Measurements from ENCODE around the gene ERGIC1.

- TF ChIP-seq DMAP1 (CRISPR knock-in tag; IDR thresholded peaks at IDR 0.05) (no peak), CTCF (CRISPR knock-in tag; IDR thresholded peaks at IDR 0.05) (no peak), POLR2A (IDR thresholded peaks at IDR 0.05; ENCODE audit: insufficient read depth in 1 of 2, low read depth in 2 of 2, low read length in 2 of 2) (no peak), ETV5 (CRISPR knock-in tag; IDR thresholded peaks at IDR 0.05; ENCODE audit: borderline replicate concordance) (no peak), GATAD2A (CRISPR knock-in tag; IDR thresholded peaks at IDR 0.05) (no peak), ZNF274 (CRISPR knock-in tag; IDR thresholded peaks at IDR 0.05) (no peak), TARDBP (CRISPR knock-in tag; IDR thresholded peaks at IDR 0.05) (no peak), SKI (IDR thresholded peaks at IDR 0.05; ENCODE audit: partially characterized antibody) (no peak), CC2D1A (CRISPR knock-in tag; IDR thresholded peaks at IDR 0.05) (no peak), NONO (IDR thresholded peaks at IDR 0.05) (no peak), NONO (CRISPR knock-in tag; conservative IDR thresholded peaks at IDR 0.05) (no peak), FOXA1 (IDR thresholded peaks at IDR 0.05) (no peak), FOXA1 (CRISPR knock-in tag; IDR thresholded peaks at IDR 0.05) (no peak), ZMYM3 (CRISPR knock-in tag; IDR thresholded peaks at IDR 0.05) (no peak), ATF2 (CRISPR knock-in tag; IDR thresholded peaks at IDR 0.05) (no peak)
Measured at GRCh38 chr5:172918421-172919371, 84.6 kb downstream of the ERGIC1 start.
